NCI-H345 (cell line): ENCODE data around the gene TFF2.

Experiments
- DNase-seq: peaks from one replicate; lab custom pipeline; 2025; lab: John Stamatoyannopoulos, UW

TFF2 gene

GRCh38 chr21:42350927-42351426, at the start of gene TFF2:
TFF2 (minus strand) TSS chr21:42350994; CDS start chr21:42350957, 37 bp downstream.
- DNase-seq, result no peak

GRCh38 chr21:42400525-42400924, 49.7 kb upstream of the TFF2 start:
- DNase-seq, result no peak

- no peak for DNase-seq
Measured at GRCh38 chr21:42398436-42399028, 47.7 kb upstream of the TFF2 start.

GRCh38 chr21:42397746-42398394, 47.1 kb upstream of the TFF2 start:
- no peak for DNase-seq

- DNase-seq, result no peak
Measured at GRCh38 chr21:42396799-42397745, 46.3 kb upstream of the TFF2 start.

GRCh38 chr21:42395905-42396651, 45.3 kb upstream of the TFF2 start, which contains the start of gene TMPRSS3:
TMPRSS3 (minus strand) TSS chr21:42396052; CDS start chr21:42395417, 635 bp downstream.
- no peak for DNase-seq

GRCh38 chr21:42395302-42395701, 44.5 kb upstream of the TFF2 start:
- DNase-seq, result no peak

GRCh38 chr21:42393443-42393950, 42.7 kb upstream of the TFF2 start:
- no peak for DNase-seq

GRCh38 chr21:42392731-42393442, 42.1 kb upstream of the TFF2 start:
- DNase-seq, result no peak

- no peak for DNase-seq
Measured at GRCh38 chr21:42391297-42391696, 40.5 kb upstream of the TFF2 start.

GRCh38 chr21:42390696-42391095, 39.9 kb upstream of the TFF2 start:
- DNase-seq, result no peak

- no peak for DNase-seq
Measured at GRCh38 chr21:42390193-42390592, 39.4 kb upstream of the TFF2 start.

- DNase-seq, result peak; percentile 23
Measured at GRCh38 chr21:42389449-42389835, 38.6 kb upstream of the TFF2 start.

GRCh38 chr21:42388740-42389448, 38.1 kb upstream of the TFF2 start:
- DNase-seq, result no peak

- DNase-seq, result no peak
Measured at GRCh38 chr21:42387843-42388340, 37.1 kb upstream of the TFF2 start.

GRCh38 chr21:42387164-42387563, 36.4 kb upstream of the TFF2 start:
- no peak for DNase-seq

GRCh38 chr21:42386034-42386591, 35.3 kb upstream of the TFF2 start:
- no peak for DNase-seq

- DNase-seq, result no peak
Measured at GRCh38 chr21:42385619-42386018, 34.8 kb upstream of the TFF2 start.

GRCh38 chr21:42384989-42385388, 34.2 kb upstream of the TFF2 start:
- DNase-seq, result no peak
